Jurkat, Clone E6-1 (cell line): ENCODE data around the gene JUN.

ENCODE experiments used
- DNase-seq: peaks from one replicate; pipeline ENCODE4 v3.0.0-alpha.2; 2011; ENCODE audit warnings: low read depth, low spot score
- H3K4me3 ChIP-seq: 2 replicates; pipeline ENCODE4 v1.5.1; 2011; ENCODE audit warnings: mild to moderate bottlenecking, low read length, control low read depth, moderate library complexity

Gene JUN

GRCh38 chr1:58738876-58739275 is 45.0 kb downstream of the JUN start:
- no peak for DNase-seq
- no peak overlapping the region for H3K4me3 ChIP-seq

GRCh38 chr1:58735586-58735985 is 48.3 kb downstream of the JUN start:
- peak; percentile 50 for DNase-seq
- no peak overlapping the region for H3K4me3 ChIP-seq

- no peak overlapping the region for H3K4me3 ChIP-seq
- no peak for DNase-seq
These were observed 49.2 kb downstream of the JUN start for GRCh38 chr1:58734630-58735029.

- no peak overlapping the region for H3K4me3 ChIP-seq
- no peak for DNase-seq
These were observed 51.6 kb downstream of the JUN start for GRCh38 chr1:58732087-58732775.
